HEK293 (cell line): ENCODE results near the gene B4GALNT1.

ENCODE experiments used
- EGR2 ChIP-seq: fragments of 450-650 bp; formaldehyde crosslinking; IDR thresholded peaks from 2 replicates; pipeline ENCODE4 v1.5.1; 2016; ENCODE audit warnings: low read depth, missing biosample characterization, missing genetic modification characterization
- GLIS1 ChIP-seq: fragments of 450-650 bp; formaldehyde crosslinking; IDR thresholded peaks from 2 replicates; pipeline ENCODE4 v1.5.1; 2016; ENCODE audit warnings: missing biosample characterization, missing genetic modification characterization
- GLIS2 ChIP-seq: fragments of 450-650 bp; formaldehyde crosslinking; IDR thresholded peaks from 2 replicates; pipeline ENCODE4 v1.5.1; 2016; ENCODE audit warnings: missing biosample characterization, missing genetic modification characterization
- KLF10 ChIP-seq: fragments of 450-650 bp; IDR thresholded peaks from 2 replicates; pipeline ENCODE4 v1.5.1; 2018; ENCODE audit warnings: missing biosample characterization, mild to moderate bottlenecking, missing genetic modification characterization
- KLF7 ChIP-seq: fragments of 450-650 bp; formaldehyde crosslinking; IDR thresholded peaks from 2 replicates; pipeline ENCODE4 v1.5.1; 2016; ENCODE audit warnings: missing biosample characterization, missing genetic modification characterization, borderline replicate concordance
- KLF9 ChIP-seq: fragments of 450-650 bp; formaldehyde crosslinking; IDR thresholded peaks from 2 replicates; pipeline ENCODE4 v1.5.1; 2016; ENCODE audit warnings: missing biosample characterization, missing genetic modification characterization, low read depth
- OSR2 ChIP-seq: fragments of 450-650 bp; formaldehyde crosslinking; IDR thresholded peaks from 2 replicates; pipeline ENCODE4 v1.5.1; 2016; ENCODE audit warnings: missing biosample characterization, missing genetic modification characterization
- REST ChIP-seq: fragments of 450-650 bp; formaldehyde crosslinking; IDR thresholded peaks from 2 replicates; pipeline ENCODE4 v1.5.1; 2016; ENCODE audit warnings: missing biosample characterization, missing genetic modification characterization
- SCRT2 ChIP-seq: fragments of 450-650 bp; formaldehyde crosslinking; IDR thresholded peaks from 2 replicates; pipeline ENCODE4 v1.5.1; 2016; ENCODE audit warnings: missing biosample characterization, missing genetic modification characterization
- SP2 ChIP-seq: fragments of 450-650 bp; formaldehyde crosslinking; IDR thresholded peaks from 2 replicates; pipeline ENCODE4 v1.5.1; 2016; ENCODE audit warnings: missing biosample characterization, missing genetic modification characterization
- SP3 ChIP-seq: fragments of 450-650 bp; formaldehyde crosslinking; IDR thresholded peaks from 2 replicates; pipeline ENCODE4 v1.5.1; 2016; ENCODE audit warnings: missing biosample characterization, missing genetic modification characterization
- SP7 ChIP-seq: fragments of 450-650 bp; formaldehyde crosslinking; IDR thresholded peaks from 2 replicates; pipeline ENCODE4 v1.5.1; 2016; ENCODE audit warnings: missing biosample characterization, missing genetic modification characterization
- ZBTB20 ChIP-seq: fragments of 450-650 bp; formaldehyde crosslinking; IDR thresholded peaks from 2 replicates; pipeline ENCODE4 v1.5.1; 2016; ENCODE audit warnings: missing biosample characterization, missing genetic modification characterization
- ZFP3 ChIP-seq: fragments of 450-650 bp; formaldehyde crosslinking; IDR thresholded peaks from 2 replicates; pipeline ENCODE4 v1.5.1; 2016; ENCODE audit warnings: low read depth, missing biosample characterization, missing genetic modification characterization
- ZNF132 ChIP-seq: fragments of 450-650 bp; formaldehyde crosslinking; IDR thresholded peaks from 2 replicates; pipeline ENCODE4 v1.5.1; 2017; ENCODE audit warnings: missing biosample characterization, missing genetic modification characterization, borderline replicate concordance
- ZNF155 ChIP-seq: fragments of 450-650 bp; formaldehyde crosslinking; IDR thresholded peaks from 2 replicates; pipeline ENCODE4 v1.5.1; 2016; ENCODE audit warnings: missing biosample characterization, missing genetic modification characterization
- ZNF2 ChIP-seq: fragments of 450-650 bp; formaldehyde crosslinking; IDR thresholded peaks from 2 replicates; pipeline ENCODE4 v1.5.1; 2016; ENCODE audit warnings: missing biosample characterization, missing genetic modification characterization
- ZNF24 ChIP-seq: fragments of 450-650 bp; formaldehyde crosslinking; IDR thresholded peaks from 2 replicates; pipeline ENCODE4 v1.5.1; 2016; ENCODE audit warnings: missing biosample characterization, missing genetic modification characterization
- ZNF280D ChIP-seq: fragments of 450-650 bp; formaldehyde crosslinking; IDR thresholded peaks from 2 replicates; pipeline ENCODE4 v1.5.1; 2016; ENCODE audit warnings: missing biosample characterization, missing genetic modification characterization
- ZNF335 ChIP-seq: fragments of 450-650 bp; formaldehyde crosslinking; conservative IDR thresholded peaks from 2 replicates; pipeline ENCODE4 v1.5.1; 2016; ENCODE audit warnings: missing biosample characterization, missing genetic modification characterization
- ZNF341 ChIP-seq: fragments of 450-650 bp; formaldehyde crosslinking; IDR thresholded peaks from 2 replicates; pipeline ENCODE4; 2016; ENCODE audit warnings: low read depth, missing biosample characterization, missing genetic modification characterization
- ZNF433 ChIP-seq: fragments of 450-650 bp; formaldehyde crosslinking; IDR thresholded peaks from 2 replicates; pipeline ENCODE4 v1.5.1; 2016; ENCODE audit warnings: missing biosample characterization, missing genetic modification characterization, low read depth
- ZNF449 ChIP-seq: fragments of 450-650 bp; formaldehyde crosslinking; IDR thresholded peaks from 2 replicates; pipeline ENCODE4 v1.5.1; 2017; ENCODE audit warnings: missing biosample characterization, mild to moderate bottlenecking, missing genetic modification characterization, moderate library complexity
- ZNF510 ChIP-seq: fragments of 450-650 bp; formaldehyde crosslinking; IDR thresholded peaks from 2 replicates; pipeline ENCODE4 v1.5.1; 2018; ENCODE audit warnings: mild to moderate bottlenecking, missing genetic modification characterization, missing biosample characterization; ENCODE audit not compliant: insufficient replicate concordance
- ZNF600 ChIP-seq: fragments of 450-650 bp; formaldehyde crosslinking; IDR thresholded peaks from 2 replicates; pipeline ENCODE4 v1.5.1; 2016; ENCODE audit warnings: missing biosample characterization, missing genetic modification characterization
- ZNF623 ChIP-seq: fragments of 450-650 bp; formaldehyde crosslinking; IDR thresholded peaks from 2 replicates; pipeline ENCODE4 v1.5.1; 2016; ENCODE audit warnings: missing biosample characterization, missing genetic modification characterization
- ZNF624 ChIP-seq: fragments of 450-650 bp; formaldehyde crosslinking; IDR thresholded peaks from 2 replicates; pipeline ENCODE4 v1.5.1; 2017; ENCODE audit warnings: missing biosample characterization, missing genetic modification characterization
- ZNF629 ChIP-seq: fragments of 450-650 bp; formaldehyde crosslinking; IDR thresholded peaks from 2 replicates; pipeline ENCODE4 v1.5.1; 2017; ENCODE audit warnings: missing biosample characterization, missing genetic modification characterization
- ZNF704 ChIP-seq: fragments of 450-650 bp; formaldehyde crosslinking; IDR thresholded peaks from 2 replicates; pipeline ENCODE4 v1.5.1; 2016; ENCODE audit warnings: missing biosample characterization, missing genetic modification characterization
- ZNF76 ChIP-seq: fragments of 450-650 bp; formaldehyde crosslinking; IDR thresholded peaks from 2 replicates; pipeline ENCODE4; 2016; ENCODE audit warnings: low read depth, missing biosample characterization, missing genetic modification characterization, borderline replicate concordance
- ZXDB ChIP-seq: fragments of 450-650 bp; formaldehyde crosslinking; IDR thresholded peaks from 2 replicates; pipeline ENCODE4 v1.5.1; 2016; ENCODE audit warnings: missing biosample characterization, missing genetic modification characterization

Gene B4GALNT1

DNA sequence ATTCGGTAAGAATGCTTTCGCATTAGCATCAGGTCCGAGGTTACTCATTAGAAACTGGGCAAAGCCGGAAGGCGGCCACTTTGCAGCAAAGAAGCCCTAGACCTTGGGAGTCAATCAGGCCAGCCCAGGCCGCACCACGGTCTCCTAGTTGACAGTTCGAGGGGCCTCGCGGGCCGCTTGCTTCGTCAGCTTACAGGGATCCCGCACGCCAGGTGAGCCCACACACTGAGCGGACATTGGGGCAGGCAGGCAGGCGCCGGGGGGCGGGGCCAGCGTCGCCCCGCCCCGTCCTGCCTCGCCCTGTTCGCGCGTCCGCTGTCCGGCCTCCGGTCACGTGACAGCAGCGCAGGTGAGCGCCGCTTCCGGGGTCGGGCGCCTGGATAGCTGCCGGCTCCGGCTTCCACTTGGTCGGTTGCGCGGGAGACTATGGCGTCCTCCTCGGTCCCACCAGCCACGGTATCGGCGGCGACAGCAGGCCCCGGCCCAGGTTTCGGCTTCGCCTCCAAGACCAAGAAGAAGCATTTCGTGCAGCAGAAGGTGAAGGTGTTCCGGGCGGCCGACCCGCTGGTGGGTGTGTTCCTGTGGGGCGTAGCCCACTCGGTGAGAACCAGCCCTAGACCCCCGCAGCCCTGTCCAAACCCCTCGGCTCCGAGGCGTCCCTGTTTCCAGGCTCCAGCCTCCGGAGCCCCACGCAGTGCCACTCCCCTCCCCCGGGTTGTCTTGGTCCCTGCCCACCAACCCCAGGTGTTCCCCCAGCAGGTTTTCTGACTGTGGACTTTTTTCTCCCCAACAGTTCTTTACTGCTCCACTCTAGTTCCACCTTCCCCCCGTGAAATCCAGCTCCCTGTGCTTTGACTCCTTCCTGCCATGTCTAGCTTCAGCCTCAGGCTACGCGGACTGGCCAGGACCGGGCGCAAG lies 41.9 kb downstream of the B4GALNT1 start, which contains the start of gene PIP4K2C (continued):
- no peak for TF ChIP-seq ZNF280D
- TF ChIP-seq ZNF24 = peak; percentile 51
- TF ChIP-seq SCRT2 (tag by site-specific recombination) = peak; percentile 55
- peak; percentile 48 for TF ChIP-seq ZNF341
- TF ChIP-seq GLIS2 (tag by site-specific recombination) = peak; percentile 93
- peak; percentile 69; the same call in 1 of the 2 replicates for TF ChIP-seq KLF7
- TF ChIP-seq SP7 (tag by site-specific recombination) = peak; percentile 74
- peak; percentile 88 for TF ChIP-seq SP3
- peak; percentile 82 for TF ChIP-seq SP2 (tag by site-specific recombination)
- 0 out of 2 replicates have a peak, but pooled peaks have one; percentile 11 for TF ChIP-seq OSR2
- peak; percentile 93 for TF ChIP-seq KLF9
- peak; percentile 73; the same call in 1 of the 2 replicates for TF ChIP-seq ZNF2
- TF ChIP-seq EGR2 (tag by site-specific recombination) = 0 out of 2 replicates have a peak, but pooled peaks have one; percentile 24
- peak; percentile 42; the same call in 1 of the 2 replicates for TF ChIP-seq ZNF629 (tag by site-specific recombination)
- TF ChIP-seq ZNF449 (tag by site-specific recombination) = 0 out of 2 replicates have a peak, but pooled peaks have one; percentile 11
- TF ChIP-seq ZXDB (tag by site-specific recombination) = peak; percentile 74
- peak; percentile 98 for TF ChIP-seq ZNF335 (tag by site-specific recombination)
- TF ChIP-seq ZNF624 (tag by site-specific recombination) = no peak
- TF ChIP-seq GLIS1 (tag by site-specific recombination) = peak; percentile 53
- no peak for TF ChIP-seq ZNF132
- TF ChIP-seq ZNF155 = no peak
- TF ChIP-seq ZNF510 = no peak
- peak; percentile 69; the same call in 1 of the 2 replicates for TF ChIP-seq ZNF704 (tag by site-specific recombination)
- peak; percentile 84; the same call in 1 of the 2 replicates for TF ChIP-seq KLF10 (tag by site-specific recombination)
- TF ChIP-seq ZBTB20 (tag by site-specific recombination) = peak; percentile 61
- TF ChIP-seq ZFP3 = no peak
- TF ChIP-seq REST (tag by site-specific recombination) = peak; percentile 69
- no peak for TF ChIP-seq ZNF433 (tag by site-specific recombination)
- no peak for TF ChIP-seq ZNF623
- TF ChIP-seq ZNF600 (tag by site-specific recombination) = 0 out of 2 replicates have a peak, but pooled peaks have one; percentile 63
- peak; percentile 21; the same call in 1 of the 2 replicates for TF ChIP-seq ZNF76 (tag by site-specific recombination)
